SK-N-SH (cell line): ENCODE data around the gene CDH3.

Experiments used
- EP300 ChIP-seq, 2 experiments: IDR thresholded peaks; 2 replicates each; pipeline versions ENCODE4 v1.4.0 to v1.6.1; 2012; ENCODE audit warnings: borderline replicate concordance in 1 of 2, low read depth in 1 of 2, low read length in 1 of 2
- EZH2phosphoT487 ChIP-seq: fragments of 200-600 bp; sonication (generic); IDR thresholded peaks from 2 replicates; pipeline ENCODE4 v1.6.1; 2017; ENCODE audit warnings: low read depth, mixed run types, mild to moderate bottlenecking, antibody characterized with exemption, moderate library complexity, borderline replicate concordance
- FOXJ3 ChIP-seq: sonication (generic); formaldehyde crosslinking; IDR thresholded peaks from 2 replicates; pipeline ENCODE4 v1.5.1; 2020; ENCODE audit warnings: mild to moderate bottlenecking, missing genetic modification reagents
- FOXM1 ChIP-seq: IDR thresholded peaks from 2 replicates; pipeline ENCODE4 v1.4.0; 2012; ENCODE audit warnings: low read depth, mild to moderate bottlenecking
- IRF3 ChIP-seq: fragments of 150-350 bp; IDR thresholded peaks from 2 replicates; pipeline ENCODE4 v1.6.1; 2016; ENCODE audit warnings: mild to moderate bottlenecking, low read depth, low read length
- USF1 ChIP-seq: IDR thresholded peaks from 2 replicates; pipeline ENCODE4 v1.4.0; 2012; ENCODE audit warnings: low read depth, borderline replicate concordance
- TF ChIP-seq, protein P1 (sequence below): fragments of 200-600 bp; sonication (generic); IDR thresholded peaks from 2 replicates; pipeline ENCODE4 v1.6.1; 2017; ENCODE audit warnings: antibody characterized with exemption, mild to moderate bottlenecking, moderate library complexity

- TF ChIP-seq FOXJ3 (CRISPR knock-in tag) (no peak), IRF3 (no peak), FOXM1 (no peak), EZH2phosphoT487 (no peak), USF1 (no peak), EP300 (IDR thresholded peaks at IDR 0.05; ENCODE audit: borderline replicate concordance in 1 of 2, low read depth in 1 of 2, low read length in 1 of 2) (no peak)
- TF ChIP-seq, protein P1, sequence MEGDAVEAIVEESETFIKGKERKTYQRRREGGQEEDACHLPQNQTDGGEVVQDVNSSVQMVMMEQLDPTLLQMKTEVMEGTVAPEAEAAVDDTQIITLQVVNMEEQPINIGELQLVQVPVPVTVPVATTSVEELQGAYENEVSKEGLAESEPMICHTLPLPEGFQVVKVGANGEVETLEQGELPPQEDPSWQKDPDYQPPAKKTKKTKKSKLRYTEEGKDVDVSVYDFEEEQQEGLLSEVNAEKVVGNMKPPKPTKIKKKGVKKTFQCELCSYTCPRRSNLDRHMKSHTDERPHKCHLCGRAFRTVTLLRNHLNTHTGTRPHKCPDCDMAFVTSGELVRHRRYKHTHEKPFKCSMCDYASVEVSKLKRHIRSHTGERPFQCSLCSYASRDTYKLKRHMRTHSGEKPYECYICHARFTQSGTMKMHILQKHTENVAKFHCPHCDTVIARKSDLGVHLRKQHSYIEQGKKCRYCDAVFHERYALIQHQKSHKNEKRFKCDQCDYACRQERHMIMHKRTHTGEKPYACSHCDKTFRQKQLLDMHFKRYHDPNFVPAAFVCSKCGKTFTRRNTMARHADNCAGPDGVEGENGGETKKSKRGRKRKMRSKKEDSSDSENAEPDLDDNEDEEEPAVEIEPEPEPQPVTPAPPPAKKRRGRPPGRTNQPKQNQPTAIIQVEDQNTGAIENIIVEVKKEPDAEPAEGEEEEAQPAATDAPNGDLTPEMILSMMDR: no peak
Observed at GRCh38 chr16:68700120-68700519, 55.0 kb downstream of the CDH3 start.
